Measurements from ENCODE around the gene GMPPB.
"Not testable (repeated sequence)": the region's sequence is repeated elsewhere in the genome, so short reads cannot be mapped to it uniquely, and the experiment has no call there.

The GMPPB gene

GRCh38 chr3:49723628-49724551, at the start of gene GMPPB:
TSS of gene GMPPB (minus strand) at chr3:49723951. CDS start at chr3:49723726, 225 bp downstream.
- peak; percentile 91 for DNase-seq

GRCh38 chr3:49772703-49773102, 49.0 kb upstream of the GMPPB start:
- no peak for DNase-seq

GRCh38 chr3:49771340-49771938, 47.7 kb upstream of the GMPPB start:
- DNase-seq = no peak

GRCh38 chr3:49769926-49770325, 46.2 kb upstream of the GMPPB start:
- no peak for DNase-seq

- no peak for DNase-seq
Measured at GRCh38 chr3:49769286-49769915, 45.6 kb upstream of the GMPPB start.

- DNase-seq = no peak
Measured at GRCh38 chr3:49763981-49764380, 40.2 kb upstream of the GMPPB start.

GRCh38 chr3:49761661-49762060, 37.9 kb upstream of the GMPPB start:
- no peak for DNase-seq

- no peak for DNase-seq
Measured at GRCh38 chr3:49759226-49759625, 35.5 kb upstream of the GMPPB start.

- no peak for DNase-seq
Measured at GRCh38 chr3:49757197-49757596, 33.4 kb upstream of the GMPPB start.

- no peak for DNase-seq
Measured at GRCh38 chr3:49756036-49756435, 32.3 kb upstream of the GMPPB start.

GRCh38 chr3:49754536-49754935, 30.8 kb upstream of the GMPPB start:
- no peak for DNase-seq

- no peak for DNase-seq
Measured at GRCh38 chr3:49751501-49751900, 27.8 kb upstream of the GMPPB start.

GRCh38 chr3:49750056-49750455, 26.3 kb upstream of the GMPPB start:
- no peak for DNase-seq

- not testable (repeated sequence) for DNase-seq
Measured at GRCh38 chr3:49748874-49749273, 25.1 kb upstream of the GMPPB start.

- no peak for DNase-seq
Measured at GRCh38 chr3:49747792-49748480, 24.2 kb upstream of the GMPPB start.

GRCh38 chr3:49745986-49746385, 22.2 kb upstream of the GMPPB start:
- DNase-seq = no peak

GRCh38 chr3:49740427-49740826, 16.7 kb upstream of the GMPPB start:
- DNase-seq = no peak

GRCh38 chr3:49738067-49738713, 14.4 kb upstream of the GMPPB start:
- DNase-seq = no peak

GRCh38 chr3:49734752-49735151, 11.0 kb upstream of the GMPPB start:
- no peak for DNase-seq

GRCh38 chr3:49733551-49733950, 9.8 kb upstream of the GMPPB start:
- DNase-seq = no peak

GRCh38 chr3:49732597-49732996, 8.8 kb upstream of the GMPPB start:
- DNase-seq = no peak

GRCh38 chr3:49729966-49730609, 6.3 kb upstream of the GMPPB start:
- no peak for DNase-seq
